HepG2 (cell line): ENCODE data around the gene ARL16. TPM values are rescaled to one million over a fixed set of nuclear protein-coding genes. Genes with fewer than 3 reads are reported as not detected.

Experiments used
- ARNTL ChIP-seq: sonication (generic); formaldehyde crosslinking; IDR thresholded peaks from 2 replicates; pipeline ENCODE4 v1.4.0; 2020; ENCODE audit warnings: mild to moderate bottlenecking, missing genetic modification reagents
- FOSL2 ChIP-seq: sonication (generic); formaldehyde crosslinking; IDR thresholded peaks from 2 replicates; pipeline ENCODE4 v1.4.0; 2020; ENCODE audit warnings: missing genetic modification reagents
- HOXA5 ChIP-seq: sonication (generic); formaldehyde crosslinking; IDR thresholded peaks from 2 replicates; pipeline ENCODE4 v1.4.0; 2020; ENCODE audit warnings: missing genetic modification reagents
- MLXIP ChIP-seq: sonication (generic); formaldehyde crosslinking; IDR thresholded peaks from 2 replicates; pipeline ENCODE4 v1.9.0; 2021; ENCODE audit warnings: missing genetic modification reagents, borderline replicate concordance
- NFE2L2 ChIP-seq: fragments of 150-350 bp; IDR thresholded peaks from 2 replicates; pipeline ENCODE4 v1.6.1; 2014; ENCODE audit warnings: low read length
- PAWR ChIP-seq: sonication (generic); formaldehyde crosslinking; IDR thresholded peaks from 2 replicates; pipeline ENCODE4 v1.4.0; 2020; ENCODE audit warnings: missing genetic modification reagents, mild to moderate bottlenecking, borderline replicate concordance
- POGK ChIP-seq: sonication (generic); formaldehyde crosslinking; conservative IDR thresholded peaks from 2 replicates; pipeline ENCODE4 v1.8.0; 2022; ENCODE audit warnings: mild to moderate bottlenecking, moderate library complexity, missing genetic modification reagents
- SMAD1 ChIP-seq: sonication (generic); formaldehyde crosslinking; IDR thresholded peaks from 2 replicates; pipeline ENCODE4 v1.4.0; 2020; ENCODE audit warnings: missing genetic modification reagents, low read depth, mild to moderate bottlenecking, borderline replicate concordance
- ZBTB21 ChIP-seq: sonication (generic); formaldehyde crosslinking; IDR thresholded peaks from 2 replicates; pipeline ENCODE4 v1.4.0; 2020; ENCODE audit warnings: missing genetic modification reagents
- ZMYM2 ChIP-seq: sonication (generic); formaldehyde crosslinking; IDR thresholded peaks from 2 replicates; pipeline ENCODE4 v1.8.0; 2022; ENCODE audit warnings: mild to moderate bottlenecking, missing genetic modification reagents
- ZNF180 ChIP-seq: sonication (generic); formaldehyde crosslinking; IDR thresholded peaks from 2 replicates; pipeline ENCODE4 v1.4.0; 2020; ENCODE audit warnings: low read depth, missing genetic modification reagents, borderline replicate concordance
- ZNF224 ChIP-seq: sonication (generic); formaldehyde crosslinking; IDR thresholded peaks from 2 replicates; pipeline ENCODE4 v1.5.0; 2020; ENCODE audit warnings: mild to moderate bottlenecking, missing genetic modification reagents
- ZNF274 ChIP-seq: sonication (generic); formaldehyde crosslinking; IDR thresholded peaks from 2 replicates; pipeline ENCODE4 v1.5.1; 2020; ENCODE audit warnings: mild to moderate bottlenecking, missing genetic modification reagents
- ZNF33A ChIP-seq: sonication (generic); formaldehyde crosslinking; IDR thresholded peaks from 2 replicates; pipeline ENCODE4 v1.5.1; 2020; ENCODE audit warnings: missing genetic modification reagents, mild to moderate bottlenecking, moderate library complexity, borderline replicate concordance
- ZNF530 ChIP-seq: sonication (generic); formaldehyde crosslinking; IDR thresholded peaks from 2 replicates; pipeline ENCODE4 v1.5.0; 2020; ENCODE audit warnings: low read depth, mild to moderate bottlenecking, missing genetic modification reagents
- ZNF552 ChIP-seq: sonication (generic); formaldehyde crosslinking; IDR thresholded peaks from 2 replicates; pipeline ENCODE4 v1.9.0; 2022; ENCODE audit warnings: missing genetic modification reagents, mild to moderate bottlenecking, borderline replicate concordance
- ZNF570 ChIP-seq: sonication (generic); formaldehyde crosslinking; IDR thresholded peaks from 2 replicates; pipeline ENCODE4 v1.4.0; 2020; ENCODE audit warnings: mild to moderate bottlenecking, missing genetic modification reagents, borderline replicate concordance
- ZNF678 ChIP-seq: sonication (generic); formaldehyde crosslinking; IDR thresholded peaks from 2 replicates; pipeline ENCODE4 v1.4.0; 2020; ENCODE audit warnings: mild to moderate bottlenecking, missing genetic modification reagents
- ZNF747 ChIP-seq: sonication (generic); formaldehyde crosslinking; IDR thresholded peaks from 2 replicates; pipeline ENCODE4 v1.8.1; 2023; ENCODE audit warnings: missing genetic modification reagents, mild to moderate bottlenecking, borderline replicate concordance
- ZNF790 ChIP-seq: sonication (generic); formaldehyde crosslinking; IDR thresholded peaks from 2 replicates; pipeline ENCODE4 v1.8.0; 2022; ENCODE audit warnings: missing genetic modification reagents, mild to moderate bottlenecking, borderline replicate concordance
- polyA plus RNA-seq, 8 experiments: library from polyadenylated mRNA; depleted of rRNA in 3 of 8; stranded (reverse) in 7 of 8; unstranded in 1 of 8; fragments of >200 nt; fragmentation: Illumina TruSeq in 4 of 8; extraction: Trizol in 4 of 8; gene quantifications; 2 replicates each; pipeline versions ENCODE4 v1.2.1 to v1.2.3, GENCODE V29; 2011 to 2016; ENCODE audit warnings: low read depth in 4 of 8, missing spikeins in 1 of 8, mixed read lengths in 1 of 8; ENCODE audit not compliant: insufficient read depth in 1 of 8
- total RNA-seq, 5 experiments: library from RNA; depleted of rRNA; stranded (reverse); fragments of >200 nt; fragmentation: Illumina TruSeq; extraction: Trizol; gene quantifications; 2 replicates each; pipeline ENCODE4 v1.2.3, GENCODE V29; 2016; ENCODE audit warnings: low read depth in 1 of 5
- TF ChIP-seq, protein P1 (sequence below): sonication (generic); formaldehyde crosslinking; IDR thresholded peaks from 2 replicates; pipeline ENCODE4 v1.5.0; 2020; ENCODE audit warnings: mild to moderate bottlenecking, missing genetic modification reagents, moderate library complexity

ARL16 gene
- total and polyA plus RNA-seq, 2 of the 13 experiments (the other 11 are each of a cell fraction or from before 2014, with no cell fraction given): 20.8 to 30.8 TPM

- TF ChIP-seq MLXIP (CRISPR knock-in tag) (0 out of 2 replicates have a peak, but pooled peaks have one; percentile 72), ZNF552 (CRISPR knock-in tag) (no peak), ZNF678 (CRISPR knock-in tag) (no peak; the same call in 1 of the 2 replicates), PAWR (CRISPR knock-in tag) (no peak), ZNF224 (CRISPR knock-in tag) (0 out of 2 replicates have a peak, but pooled peaks have one; percentile 15), ZNF274 (CRISPR knock-in tag) (peak; percentile 94), NFE2L2 (no peak), ZNF570 (CRISPR knock-in tag) (no peak), ZNF530 (CRISPR knock-in tag) (peak; percentile 63; the same call in 1 of the 2 replicates), ZBTB21 (CRISPR knock-in tag) (no peak), SMAD1 (CRISPR knock-in tag) (peak; percentile 82; the same call in 1 of the 2 replicates), ZMYM2 (CRISPR knock-in tag) (no peak), ZNF180 (CRISPR knock-in tag) (0 out of 2 replicates have a peak, but pooled peaks have one; percentile 80), ARNTL (CRISPR knock-in tag) (no peak), POGK (peak; percentile 96), FOSL2 (CRISPR knock-in tag) (peak; percentile 39; the same call in 1 of the 2 replicates), ZNF747 (CRISPR knock-in tag) (peak; percentile 88; the same call in 1 of the 2 replicates), HOXA5 (CRISPR knock-in tag) (peak; percentile 92), ZNF33A (CRISPR knock-in tag) (no peak), ZNF790 (CRISPR knock-in tag) (no peak; the same call in 1 of the 2 replicates)
- TF ChIP-seq, protein P1, sequence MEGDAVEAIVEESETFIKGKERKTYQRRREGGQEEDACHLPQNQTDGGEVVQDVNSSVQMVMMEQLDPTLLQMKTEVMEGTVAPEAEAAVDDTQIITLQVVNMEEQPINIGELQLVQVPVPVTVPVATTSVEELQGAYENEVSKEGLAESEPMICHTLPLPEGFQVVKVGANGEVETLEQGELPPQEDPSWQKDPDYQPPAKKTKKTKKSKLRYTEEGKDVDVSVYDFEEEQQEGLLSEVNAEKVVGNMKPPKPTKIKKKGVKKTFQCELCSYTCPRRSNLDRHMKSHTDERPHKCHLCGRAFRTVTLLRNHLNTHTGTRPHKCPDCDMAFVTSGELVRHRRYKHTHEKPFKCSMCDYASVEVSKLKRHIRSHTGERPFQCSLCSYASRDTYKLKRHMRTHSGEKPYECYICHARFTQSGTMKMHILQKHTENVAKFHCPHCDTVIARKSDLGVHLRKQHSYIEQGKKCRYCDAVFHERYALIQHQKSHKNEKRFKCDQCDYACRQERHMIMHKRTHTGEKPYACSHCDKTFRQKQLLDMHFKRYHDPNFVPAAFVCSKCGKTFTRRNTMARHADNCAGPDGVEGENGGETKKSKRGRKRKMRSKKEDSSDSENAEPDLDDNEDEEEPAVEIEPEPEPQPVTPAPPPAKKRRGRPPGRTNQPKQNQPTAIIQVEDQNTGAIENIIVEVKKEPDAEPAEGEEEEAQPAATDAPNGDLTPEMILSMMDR (CRISPR knock-in tag): no peak
These were observed 17.0 kb downstream of the ARL16 start, which contains the start of the genes CCDC137 and OXLD1 (continued) for GRCh38 chr17:81666342-81667191.
